ENCODE measurements around the gene PRR3.

- TF ChIP-seq CTCF (IDR thresholded peaks at IDR 0.05 in 4 of 5, conservative IDR thresholded peaks at IDR 0.05 in 1 of 5) (no peak), POLR2A (IDR thresholded peaks at IDR 0.05) (no peak)
These were observed 26.8 kb downstream of the PRR3 start for GRCh38 chr6:30583921-30584320.

Measured in gastrocnemius medialis (tissue), 4 donors.